ENCODE results near the gene BCL2L2. TPM values are rescaled to one million over a fixed set of nuclear protein-coding genes. Genes with fewer than 3 reads are reported as not detected.

BCL2L2 gene
- total RNA-seq, 1 experiment from 2014 or later: 18.3 TPM

- Histone ChIP-seq H3K79me2 (ENCODE audit: low read length) (no peaks in the 10 kb centered on the region), H3K9ac (ENCODE audit: low read length) (no peak overlapping the region), H3K9me2 (replicated peaks; ENCODE audit: insufficient read depth, low read length) (no peaks in the 10 kb centered on the region), H2AFZ (ENCODE audit: low read length) (no peak overlapping the region), H3K4me3 (ENCODE audit: low read length) (no peak overlapping the region), H3K27ac (ENCODE audit: low read length) (no peak overlapping the region), H3K27me3 (ENCODE audit: low read length) (no peaks in the 10 kb centered on the region), H3K36me3 (ENCODE audit: insufficient read depth, low read length) (no peaks in the 10 kb centered on the region), H4K20me1 (ENCODE audit: insufficient read depth, low read depth, low read length) (no peaks in the 10 kb centered on the region), H3K4me2 (ENCODE audit: low read depth, low read length, poor library complexity, severe bottlenecking) (no peak overlapping the region), H3K9me3 (ENCODE audit: low read length) (no peaks in the 10 kb centered on the region), H3K4me1 (ENCODE audit: low read length) (no peaks in the 10 kb centered on the region)
- no peak for DNase-seq
Measured at GRCh38 chr14:23359722-23360447, 53.3 kb downstream of the BCL2L2 start.

- no peaks in the 10 kb centered on the region for H3K27me3 ChIP-seq (ENCODE audit: low read length)
- no peak for DNase-seq
- H3K4me3 ChIP-seq (ENCODE audit: low read length): no peak overlapping the region
Measured at GRCh38 chr14:23360496-23360895, 53.9 kb downstream of the BCL2L2 start.

GRCh38 chr14:23361320-23361719, 54.7 kb downstream of the BCL2L2 start:
- Histone ChIP-seq H4K20me1 (ENCODE audit: insufficient read depth, low read depth, low read length) (no peaks in the 10 kb centered on the region), H3K27ac (ENCODE audit: low read length) (no peak overlapping the region)

More at GRCh38 chr14:23360496-23360895, 53.9 kb downstream of the BCL2L2 start:
- Histone ChIP-seq H3K27ac (ENCODE audit: low read length) (no peak overlapping the region), H3K4me2 (ENCODE audit: low read depth, low read length, poor library complexity, severe bottlenecking) (no peak overlapping the region), H3K36me3 (ENCODE audit: insufficient read depth, low read length) (no peaks in the 10 kb centered on the region), H3K9me2 (replicated peaks; ENCODE audit: insufficient read depth, low read length) (no peaks in the 10 kb centered on the region), H4K20me1 (ENCODE audit: insufficient read depth, low read depth, low read length) (no peaks in the 10 kb centered on the region), H3K9ac (ENCODE audit: low read length) (no peak overlapping the region), H2AFZ (ENCODE audit: low read length) (no peak overlapping the region), H3K4me1 (ENCODE audit: low read length) (no peaks in the 10 kb centered on the region), H3K9me3 (ENCODE audit: low read length) (no peaks in the 10 kb centered on the region), H3K79me2 (ENCODE audit: low read length) (no peaks in the 10 kb centered on the region)

More at GRCh38 chr14:23361320-23361719, 54.7 kb downstream of the BCL2L2 start:
- Histone ChIP-seq H3K4me2 (ENCODE audit: low read depth, low read length, poor library complexity, severe bottlenecking) (no peak overlapping the region), H3K9ac (ENCODE audit: low read length) (no peak overlapping the region), H3K4me3 (ENCODE audit: low read length) (no peak overlapping the region), H3K27me3 (ENCODE audit: low read length) (no peaks in the 10 kb centered on the region), H3K9me2 (replicated peaks; ENCODE audit: insufficient read depth, low read length) (no peaks in the 10 kb centered on the region), H3K9me3 (ENCODE audit: low read length) (no peaks in the 10 kb centered on the region), H3K4me1 (ENCODE audit: low read length) (no peaks in the 10 kb centered on the region), H3K79me2 (ENCODE audit: low read length) (no peaks in the 10 kb centered on the region), H3K36me3 (ENCODE audit: insufficient read depth, low read length) (no peaks in the 10 kb centered on the region), H2AFZ (ENCODE audit: low read length) (no peak overlapping the region)
- no peak for DNase-seq

Small RNAs within 50 kb of the gene (small RNA-seq; reads per million reads assigned to genes)
- gene RNU6-1046P: not detected

Other genes starting within 250 kb of the BCL2L2 start
- 0.34 and 1.0 TPM in 2 replicates for gene CDH24, start 249.3 kb upstream of the BCL2L2 start, total RNA-seq (2014; rRNA removed; shearing (Covaris generic); ENCODE audit: low replicate concordance)
- 125 and 159 TPM in 2 replicates for gene ACIN1, start 211.7 kb upstream of the BCL2L2 start, total RNA-seq (2014; rRNA removed; shearing (Covaris generic); ENCODE audit: low replicate concordance)
- 52.6 and 69.3 TPM in 2 replicates for gene C14orf119, start 211.3 kb upstream of the BCL2L2 start, total RNA-seq (2014; rRNA removed; shearing (Covaris generic); ENCODE audit: low replicate concordance)
- gene CIROP, start 201.8 kb upstream of the BCL2L2 start, total RNA-seq (2014; rRNA removed; shearing (Covaris generic); ENCODE audit: low replicate concordance): not detected in 2 replicates
- gene CEBPE, start 187.6 kb upstream of the BCL2L2 start, total RNA-seq (2014; rRNA removed; shearing (Covaris generic); ENCODE audit: low replicate concordance): 0.11 TPM in 1 of 2 replicates, not detected in the other
- gene SLC7A8, start 123.2 kb upstream of the BCL2L2 start, total RNA-seq (2014; rRNA removed; shearing (Covaris generic); ENCODE audit: low replicate concordance): 0.79 TPM in 1 of 2 replicates, not detected in the other
- gene RNF212B, start 68.9 kb upstream of the BCL2L2 start, total RNA-seq (2014; rRNA removed; shearing (Covaris generic); ENCODE audit: low replicate concordance): not detected in 2 replicates
- 9.3 and 12.7 TPM in 2 replicates for gene HOMEZ, start 20.7 kb upstream of the BCL2L2 start, total RNA-seq (2014; rRNA removed; shearing (Covaris generic); ENCODE audit: low replicate concordance)
- gene PPP1R3E, start 4.0 kb upstream of the BCL2L2 start, total RNA-seq (2014; rRNA removed; shearing (Covaris generic); ENCODE audit: low replicate concordance): 48.3 and 70.4 TPM in 2 replicates
- 126 and 195 TPM in 2 replicates for gene PABPN1, start 14.6 kb downstream of the BCL2L2 start, total RNA-seq (2014; rRNA removed; shearing (Covaris generic); ENCODE audit: low replicate concordance)
- not detected in 2 replicates for gene SLC22A17, start 46.1 kb downstream of the BCL2L2 start, total RNA-seq (2014; rRNA removed; shearing (Covaris generic); ENCODE audit: low replicate concordance)
- not detected in 2 replicates for gene EFS, start 58.3 kb downstream of the BCL2L2 start, total RNA-seq (2014; rRNA removed; shearing (Covaris generic); ENCODE audit: low replicate concordance)
- gene IL25, start 66.0 kb downstream of the BCL2L2 start, total RNA-seq (2014; rRNA removed; shearing (Covaris generic); ENCODE audit: low replicate concordance): not detected in 2 replicates
- gene CMTM5, start 70.2 kb downstream of the BCL2L2 start, total RNA-seq (2014; rRNA removed; shearing (Covaris generic); ENCODE audit: low replicate concordance): not detected in 2 replicates
- gene MYH6, start 101.4 kb downstream of the BCL2L2 start, total RNA-seq (2014; rRNA removed; shearing (Covaris generic); ENCODE audit: low replicate concordance): not detected in 2 replicates
- not detected in 2 replicates for gene MYH7, start 128.8 kb downstream of the BCL2L2 start, total RNA-seq (2014; rRNA removed; shearing (Covaris generic); ENCODE audit: low replicate concordance)
- 77.5 and 82.2 TPM in 2 replicates for gene NGDN, start 162.9 kb downstream of the BCL2L2 start, total RNA-seq (2014; rRNA removed; shearing (Covaris generic); ENCODE audit: low replicate concordance)
- gene ZFHX2, start 244.9 kb downstream of the BCL2L2 start, total RNA-seq (2014; rRNA removed; shearing (Covaris generic); ENCODE audit: low replicate concordance): 0.07 and 0.32 TPM in 2 replicates
- 16.2 and 57.5 TPM in 2 replicates for gene THTPA, start 249.4 kb downstream of the BCL2L2 start, total RNA-seq (2014; rRNA removed; shearing (Covaris generic); ENCODE audit: low replicate concordance)

Measured in Karpas-422 (cell line).